ENCODE results near the gene RAD9B.
"Not testable (repeated sequence)": the region's sequence is repeated elsewhere in the genome, so short reads cannot be mapped to it uniquely, and the experiment has no call there.

RAD9B gene

GRCh38 chr12:110501752-110502738 is at the start of gene RAD9B, which contains the start of gene VPS29:
TSS of gene RAD9B (plus strand) at chr12:110502331. CDS start at chr12:110502338, 7 bp downstream.
TSS of gene VPS29 (minus strand) at chr12:110502111. CDS start at chr12:110502051, 60 bp downstream.
- peak; percentile 99 for DNase-seq

- no peak for DNase-seq
Measured at GRCh38 chr12:110453569-110454296, 48.4 kb upstream of the RAD9B start.

GRCh38 chr12:110458756-110459155 is 43.4 kb upstream of the RAD9B start:
- DNase-seq, result no peak

DNA sequence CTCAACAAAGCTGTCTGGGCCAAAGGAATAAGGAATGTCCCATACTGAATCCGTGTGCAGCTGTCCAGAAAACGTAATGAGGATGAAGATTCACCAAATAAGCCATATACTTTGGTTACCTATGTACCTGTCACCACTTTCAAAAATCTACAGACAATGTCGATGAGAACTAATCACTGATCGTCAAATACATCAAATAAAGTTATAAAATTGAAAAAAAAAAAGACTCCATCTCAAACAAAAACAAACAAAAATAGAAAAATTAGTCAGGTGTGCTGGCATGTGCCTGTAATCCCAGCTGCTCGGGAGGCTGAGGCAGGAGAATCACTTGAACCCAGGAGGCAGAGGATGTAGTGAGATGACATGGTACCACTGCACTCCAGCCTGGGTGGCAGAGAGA is 40.9 kb upstream of the RAD9B start:
- DNase-seq, result not testable (repeated sequence)

- DNase-seq, result no peak
Measured at GRCh38 chr12:110465024-110465423, 37.1 kb upstream of the RAD9B start.

DNA sequence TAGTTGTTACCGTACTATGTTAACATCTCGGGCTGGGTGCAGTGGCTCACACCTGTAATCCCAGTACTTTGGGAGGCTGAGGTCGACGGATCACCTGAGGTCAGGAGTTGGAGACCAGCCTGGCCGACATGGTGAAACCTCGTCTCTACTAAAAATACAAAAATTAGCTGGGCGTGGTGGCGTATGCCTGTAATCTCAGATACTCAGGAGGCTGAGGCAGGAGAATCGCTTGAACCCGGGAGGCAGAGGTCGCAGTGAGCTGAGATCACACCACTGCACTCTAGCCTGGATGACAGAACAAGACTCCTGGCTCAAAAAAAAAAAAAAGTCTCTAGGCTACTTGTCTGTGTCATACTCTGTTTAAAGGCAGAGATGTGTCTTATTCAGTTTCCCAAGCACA is 36.4 kb upstream of the RAD9B start:
- DNase-seq, result not testable (repeated sequence)

DNA sequence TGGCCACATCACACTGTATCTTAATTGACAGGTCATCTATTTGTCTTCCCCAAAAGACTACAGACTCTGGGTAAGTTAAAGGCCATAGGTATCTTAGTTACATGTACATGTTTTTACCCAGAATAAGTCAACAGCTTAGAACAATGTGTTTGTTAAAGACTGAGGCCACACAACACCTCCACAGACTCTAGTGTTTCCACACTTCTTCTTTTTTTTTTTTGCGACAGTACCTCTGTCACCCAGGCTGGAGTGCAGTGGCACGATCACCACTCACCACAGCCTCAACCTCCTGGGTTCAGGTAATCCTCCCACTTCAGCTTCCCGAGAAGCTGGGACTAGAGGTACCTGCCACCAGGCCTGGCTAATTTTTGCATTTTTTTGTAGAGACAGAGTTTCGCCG is 35.3 kb upstream of the RAD9B start:
- no peak for DNase-seq

- DNase-seq, result no peak
Measured at GRCh38 chr12:110467847-110468213, 34.3 kb upstream of the RAD9B start.

DNA sequence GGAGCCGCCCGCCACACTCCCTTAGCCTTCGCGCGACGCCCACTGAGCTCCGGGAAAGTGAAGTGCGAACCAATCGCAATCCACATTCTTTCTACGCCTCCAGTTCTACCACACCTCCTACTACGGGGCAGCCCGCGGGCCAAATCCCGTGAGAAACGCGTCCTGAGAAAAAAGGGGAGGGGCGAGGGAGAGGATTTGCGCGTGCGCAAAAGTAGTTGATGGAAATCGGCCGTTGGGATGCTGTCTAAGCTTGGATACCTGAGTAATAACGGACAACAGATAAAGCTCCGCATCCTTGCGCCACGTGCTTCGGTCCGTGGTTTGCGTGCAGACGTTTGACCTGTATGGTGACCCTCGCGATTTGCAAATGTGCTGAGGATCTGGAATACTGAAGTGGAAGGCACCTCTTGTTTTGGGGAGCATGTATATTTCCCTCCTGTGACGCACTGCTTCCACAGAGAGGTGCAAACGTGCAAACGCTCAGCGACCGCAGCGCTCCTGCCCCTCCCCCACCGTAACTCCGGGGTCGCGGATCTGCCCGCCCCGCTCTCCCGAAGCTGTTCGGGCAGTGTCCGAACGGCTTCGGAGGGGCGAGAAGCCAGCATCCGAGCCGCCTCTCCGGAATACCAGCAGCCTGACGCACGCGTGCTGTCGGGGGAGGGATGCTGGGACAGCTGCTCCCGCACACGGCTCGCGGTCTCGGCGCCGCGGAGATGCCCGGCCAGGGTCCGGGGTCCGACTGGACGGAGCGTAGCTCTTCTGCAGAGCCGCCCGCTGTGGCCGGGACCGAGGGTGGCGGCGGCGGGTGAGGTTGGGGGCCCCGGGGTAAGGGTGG is 33.7 kb upstream of the RAD9B start, which contains the start of the genes FAM216A and GPN3:
TSS of gene FAM216A (plus strand) at position 632 of the 835 bp plus-strand sequence. CDS start at position 663, 31 bp downstream.
TSS of gene GPN3 (minus strand) at position 44 of the 835 bp plus-strand sequence. CDS start 54 bp downstream, outside the sequence.
- peak; percentile 93 for DNase-seq

DNA sequence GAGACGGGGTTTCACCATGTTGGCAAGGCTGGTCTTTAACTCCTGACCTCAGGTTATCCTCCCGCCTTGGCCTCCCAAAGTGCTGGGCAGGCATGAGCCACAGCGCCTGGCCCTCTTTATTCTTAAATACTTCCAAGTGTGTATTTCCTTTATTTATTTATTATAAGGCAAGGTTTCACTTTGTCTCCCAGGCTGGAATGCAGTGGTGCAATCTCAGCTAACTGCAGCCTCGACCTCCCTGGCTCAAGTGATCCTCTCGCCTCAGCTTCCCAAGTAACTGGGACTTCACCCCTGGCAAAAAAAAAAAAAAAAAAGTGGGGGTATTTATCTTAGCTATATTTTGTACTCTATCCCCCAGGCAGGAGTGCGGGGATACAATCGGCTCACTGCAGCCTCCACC is 26.7 kb upstream of the RAD9B start:
- no peak for DNase-seq

GRCh38 chr12:110498984-110499706 is 3.0 kb upstream of the RAD9B start:
- no peak for DNase-seq

DNA sequence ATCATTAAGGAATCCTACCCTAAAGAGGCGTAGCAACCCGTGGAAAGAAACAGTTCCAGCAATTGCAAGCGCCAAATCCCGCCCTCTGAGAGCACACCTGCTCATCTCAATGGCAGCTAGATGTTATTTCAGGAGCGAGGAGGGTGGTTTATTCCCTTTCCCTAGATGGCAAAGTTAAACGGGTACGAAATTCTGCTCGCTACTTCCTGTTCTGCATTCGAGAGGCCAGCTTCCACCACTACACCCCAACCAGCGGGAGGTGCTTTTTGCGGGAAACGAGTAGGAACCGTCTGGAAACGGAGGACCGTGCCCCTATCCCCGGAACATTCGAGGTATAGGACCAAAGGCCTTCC is 756 bp upstream of the RAD9B start:
- DNase-seq, result no peak

DNA sequence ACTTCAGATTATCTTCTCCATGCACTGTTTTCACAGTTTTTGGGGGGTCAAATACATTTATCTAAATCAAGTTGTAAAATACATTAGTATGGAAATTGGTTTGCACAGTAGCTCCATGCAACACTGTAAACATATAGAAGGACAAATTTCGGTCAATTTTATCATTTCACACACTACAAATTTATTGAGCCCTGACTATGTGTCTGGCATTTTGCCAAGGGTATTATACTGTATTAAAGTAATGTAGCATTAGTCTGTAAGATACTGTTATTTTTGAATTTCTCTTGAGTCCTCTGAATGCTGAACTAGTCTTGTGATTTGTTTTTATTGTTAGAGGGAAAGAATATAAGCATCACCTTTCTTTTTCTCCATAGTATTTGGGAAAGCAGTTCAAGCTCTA is 1.3 kb downstream of the RAD9B start:
- no peak for DNase-seq

GRCh38 chr12:110505332-110505731 is 3.2 kb downstream of the RAD9B start:
- DNase-seq, result no peak

- no peak for DNase-seq
Measured at GRCh38 chr12:110508071-110508586, 6.0 kb downstream of the RAD9B start.

DNA sequence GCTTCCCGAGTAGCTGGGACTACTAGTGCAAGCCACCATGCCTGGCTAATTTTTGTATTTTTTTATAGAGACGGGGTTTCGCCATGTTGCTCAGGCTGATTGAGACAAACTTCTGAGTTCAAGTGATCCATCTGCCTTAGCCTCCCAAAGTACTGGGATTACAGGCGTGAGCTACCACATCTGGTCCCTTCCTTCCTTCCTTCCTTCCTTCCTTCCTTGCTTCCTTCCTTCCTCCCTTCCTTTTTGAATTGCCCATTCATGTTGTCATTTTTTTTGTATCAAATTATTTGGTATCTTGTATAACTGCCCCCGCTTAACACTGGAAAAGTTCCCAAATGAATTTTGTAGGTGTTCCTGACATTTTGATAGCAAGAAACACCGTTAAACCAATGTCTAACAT is 11.7 kb downstream of the RAD9B start:
- no peak for DNase-seq

DNA sequence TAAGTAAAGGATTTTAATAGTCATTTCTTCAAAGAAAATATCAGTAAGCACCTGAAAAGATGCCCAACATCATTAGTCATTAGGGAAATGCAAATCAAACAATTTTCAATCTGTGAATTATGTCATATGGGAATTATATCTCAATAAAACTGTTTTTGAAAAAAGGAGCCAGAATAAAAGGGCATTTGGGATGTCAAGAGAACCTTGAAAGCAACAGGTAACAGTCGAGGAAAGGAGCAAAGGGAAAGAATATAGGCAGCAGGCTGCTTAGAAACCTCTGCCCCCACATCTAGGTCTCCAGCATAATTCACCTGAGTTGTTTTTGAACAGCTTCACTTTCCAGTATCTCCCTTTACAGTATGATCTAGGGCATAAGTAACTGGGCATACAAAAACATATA is 12.2 kb downstream of the RAD9B start:
- DNase-seq, result no peak

- DNase-seq, result no peak
Measured at GRCh38 chr12:110516995-110517394, 14.9 kb downstream of the RAD9B start.

GRCh38 chr12:110518014-110518413 is 15.9 kb downstream of the RAD9B start:
- DNase-seq, result not testable (repeated sequence)

GRCh38 chr12:110520876-110521712 is 19.0 kb downstream of the RAD9B start:
- not testable (repeated sequence) for DNase-seq

All from activated naive CD4-positive, alpha-beta T cell treated with anti-CD3 and anti-CD28 coated beads, Interleukin-2, amount 50 U/mL, for 16 hours (primary cell).